RKO (cell line): Measurements from ENCODE around the gene SPRR2E.
"Not testable (repeated sequence)": the region's sequence is repeated elsewhere in the genome, so short reads cannot be mapped to it uniquely, and the experiment has no call there.

Experiments
- DNase-seq: peaks from one replicate; pipeline ENCODE4 v3.0.0-alpha.2; 2016; ENCODE audit warnings: low spot score

Gene SPRR2E

DNA sequence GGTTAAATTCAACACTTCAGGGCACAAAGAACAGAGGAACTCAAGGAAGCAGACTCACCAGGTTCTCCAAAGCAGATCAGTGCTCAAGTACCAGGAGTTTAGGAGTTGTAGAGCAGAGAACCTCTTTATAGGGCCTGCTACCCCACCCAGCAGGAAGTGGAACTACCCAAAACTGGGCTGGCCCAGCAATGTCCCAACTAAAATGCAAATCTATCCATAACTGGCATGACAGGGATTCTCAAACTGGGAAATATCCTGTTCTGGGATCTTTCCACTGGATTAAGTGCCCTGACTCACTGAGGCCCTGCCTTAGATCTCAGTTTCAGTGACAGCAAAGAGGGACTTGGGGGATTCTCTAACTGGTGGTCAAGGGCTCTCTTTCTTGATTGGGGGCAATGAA lies at the start of gene SPRR2E:
TSS of gene SPRR2E (minus strand) at position 101 of the 400 bp plus-strand sequence. CDS start 775 bp downstream, outside the sequence.
- no peak for DNase-seq

DNA sequence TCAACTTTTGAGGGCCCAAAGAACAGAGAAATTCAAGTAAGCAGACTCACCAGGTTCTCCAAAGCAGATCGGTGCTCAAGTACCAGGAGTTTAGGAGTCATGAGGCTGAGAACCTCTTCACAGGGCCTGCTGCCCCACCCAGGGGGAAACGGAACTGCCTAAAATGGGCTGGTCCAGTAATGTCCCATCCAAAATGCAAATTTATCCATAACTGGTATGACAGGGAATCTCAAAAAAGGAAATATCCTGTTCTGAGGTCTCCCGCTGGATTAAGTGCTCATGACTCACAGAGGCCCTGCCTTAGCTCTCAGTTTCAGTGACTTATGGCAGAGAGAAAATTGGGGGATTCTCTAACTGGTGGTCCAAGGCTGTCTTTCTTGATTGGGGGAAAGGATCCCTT lies 47.1 kb upstream of the SPRR2E start:
- peak; percentile 2 for DNase-seq

DNA sequence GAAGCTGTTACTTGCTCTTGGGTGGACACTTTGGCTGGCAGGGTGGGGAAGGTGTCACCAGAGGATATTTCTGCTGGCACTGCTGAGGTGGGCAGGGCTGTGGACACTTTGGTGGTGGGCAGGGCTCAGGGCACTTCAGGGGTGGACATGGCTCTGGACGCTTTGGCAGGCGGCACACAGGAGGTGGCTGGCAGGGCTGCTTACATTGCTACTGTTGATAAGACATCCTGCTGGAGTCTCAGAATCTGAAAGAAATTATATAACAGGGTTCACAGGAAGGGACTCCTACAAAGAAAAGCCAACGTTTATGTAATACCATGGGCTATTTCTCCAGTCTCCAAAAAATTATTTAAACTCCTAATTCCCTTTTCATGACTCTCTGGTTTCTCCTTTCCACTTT lies 46.2 kb upstream of the SPRR2E start:
- no peak for DNase-seq

DNA sequence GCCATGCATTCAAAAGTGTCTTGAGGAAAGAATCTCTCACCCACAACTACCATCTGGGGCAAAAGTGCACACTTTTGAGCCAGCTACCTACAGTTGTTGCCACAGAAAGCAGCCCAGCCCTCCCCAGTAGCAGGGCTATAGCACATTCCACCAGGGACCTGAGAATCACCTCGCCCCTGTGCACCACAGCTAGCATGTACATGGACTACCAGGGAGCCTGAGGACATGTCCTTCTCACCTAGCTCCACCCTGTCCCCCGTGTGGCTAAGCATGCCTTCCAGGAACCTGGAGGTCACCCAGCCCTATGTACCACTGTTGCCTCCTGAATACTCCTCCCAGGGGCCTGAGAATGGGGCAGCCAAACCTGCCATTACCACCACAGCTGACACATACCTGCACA lies 39.4 kb upstream of the SPRR2E start:
- DNase-seq = no peak

DNA sequence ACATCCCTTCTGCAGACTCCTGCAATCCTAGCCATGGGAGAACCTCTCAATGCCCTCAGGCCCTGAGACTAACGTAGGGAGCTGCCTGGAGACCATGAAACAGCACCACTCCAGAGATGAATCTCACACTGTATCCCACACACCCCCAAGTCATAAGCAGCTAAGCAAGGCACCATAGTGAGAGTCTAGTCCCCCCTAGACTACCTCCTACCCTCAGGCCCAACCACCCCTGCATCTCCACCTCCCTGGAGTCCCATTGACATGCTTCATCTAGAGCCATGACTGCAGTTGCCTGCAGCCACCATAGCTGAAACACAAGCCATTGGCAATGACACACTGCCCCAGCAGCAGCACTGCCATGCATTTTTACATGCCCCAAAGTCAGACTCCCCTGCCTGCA lies 38.9 kb upstream of the SPRR2E start:
- no peak for DNase-seq

DNA sequence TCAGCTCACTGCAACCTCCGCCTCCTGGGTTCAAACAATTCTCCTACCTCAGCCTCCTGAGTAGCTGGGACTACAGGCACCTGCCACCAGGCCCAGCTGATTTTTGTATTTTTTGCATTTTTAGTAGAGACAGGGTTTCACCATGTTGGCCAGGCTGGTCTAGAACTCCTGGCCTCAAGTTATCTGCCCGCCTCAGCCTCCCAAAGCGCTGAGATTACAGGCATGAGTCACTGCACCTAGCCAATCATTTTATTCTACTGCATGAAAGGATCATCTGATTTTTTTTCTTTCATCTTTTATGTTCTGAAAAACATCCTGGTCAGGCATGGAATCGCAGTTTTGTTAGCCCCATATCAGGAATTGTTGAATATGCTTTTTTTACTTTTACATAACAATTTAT lies 34.4 kb upstream of the SPRR2E start:
- not testable (repeated sequence) for DNase-seq

DNA sequence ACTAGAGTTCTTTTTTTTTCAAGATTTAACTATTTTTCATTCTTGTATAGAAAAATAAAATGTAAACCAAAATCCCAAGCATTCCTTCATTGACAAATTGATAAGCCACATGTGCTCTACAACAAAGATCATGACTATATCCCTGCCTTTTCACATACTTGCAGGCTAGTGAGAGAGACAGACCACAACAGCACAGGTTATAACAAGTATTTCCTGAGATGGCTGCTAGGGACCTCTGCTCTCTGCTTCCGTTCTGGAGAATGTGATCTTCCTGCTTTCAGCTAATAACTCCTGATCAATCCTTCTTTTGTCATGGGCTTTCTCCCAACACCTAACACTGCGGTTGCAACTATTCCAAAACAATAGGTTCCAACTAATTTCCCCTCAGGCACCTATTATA lies 33.0 kb upstream of the SPRR2E start:
- no peak for DNase-seq

DNA sequence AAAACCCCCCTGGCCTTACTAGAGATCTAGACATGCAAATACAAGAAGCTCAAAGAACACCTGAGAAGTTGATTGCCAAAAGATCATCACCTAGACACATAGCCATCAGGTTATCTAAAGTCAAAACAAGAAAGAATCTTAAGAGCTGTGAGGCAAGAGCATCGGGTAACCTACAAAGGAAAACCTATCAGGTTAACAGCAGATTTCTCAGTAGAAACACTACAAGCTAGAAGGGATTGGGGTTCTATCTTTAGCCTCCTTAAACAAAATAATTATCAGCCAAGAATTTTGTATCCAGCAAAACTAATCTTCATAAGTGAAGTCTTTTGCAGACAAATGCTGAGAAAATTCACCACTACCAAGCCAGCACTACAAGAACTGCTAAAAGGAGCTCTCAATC lies 31.2 kb upstream of the SPRR2E start:
- DNase-seq = no peak

DNA sequence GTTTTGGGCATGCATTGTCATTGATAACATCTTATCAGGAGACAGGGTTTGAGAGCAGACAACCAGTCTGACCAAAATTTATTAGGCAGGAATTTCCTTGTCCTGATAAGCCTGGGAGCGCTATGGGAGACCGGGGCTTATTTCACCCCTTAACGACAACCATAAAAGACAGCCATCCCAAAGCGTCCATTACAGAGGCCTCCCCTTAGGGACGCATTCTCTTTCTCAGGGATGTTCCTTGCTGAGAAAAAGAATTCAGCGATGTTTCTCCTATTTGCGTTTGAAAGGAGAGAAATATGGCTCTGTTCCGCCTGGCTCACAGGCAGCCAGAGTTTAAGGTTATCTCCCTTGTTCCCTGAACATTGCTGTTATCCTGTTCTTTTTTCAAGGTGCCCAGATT lies 29.5 kb upstream of the SPRR2E start:
- not testable (repeated sequence) for DNase-seq

DNA sequence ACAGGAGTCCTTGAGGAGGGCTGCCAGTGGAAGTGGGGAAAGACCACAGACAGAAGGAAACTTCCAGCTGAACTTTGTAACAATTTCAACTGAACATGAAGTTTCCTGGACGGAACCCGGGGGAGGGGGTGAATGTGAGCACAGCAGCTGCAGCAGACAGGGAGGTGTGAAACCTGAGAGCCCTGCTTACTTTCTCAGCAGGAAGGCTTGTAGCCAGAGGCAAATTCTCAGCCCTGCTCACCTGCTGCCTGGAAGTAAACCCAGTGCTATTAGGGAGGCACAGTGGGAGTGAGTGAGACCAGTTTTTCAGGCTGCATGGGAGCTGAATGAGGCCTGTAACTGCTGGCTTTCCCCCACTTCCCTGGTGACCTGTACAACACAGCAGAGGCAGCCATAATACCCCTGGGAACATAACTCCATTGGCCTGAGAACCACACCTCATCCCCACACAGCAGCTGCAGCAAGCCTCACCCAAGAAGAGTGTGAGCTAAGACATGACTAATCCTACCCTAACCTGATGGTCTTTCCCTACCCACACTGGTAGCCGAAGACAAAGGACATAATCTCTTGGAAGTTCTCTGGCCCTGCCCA lies 28.6 kb upstream of the SPRR2E start:
- no peak for DNase-seq

DNA sequence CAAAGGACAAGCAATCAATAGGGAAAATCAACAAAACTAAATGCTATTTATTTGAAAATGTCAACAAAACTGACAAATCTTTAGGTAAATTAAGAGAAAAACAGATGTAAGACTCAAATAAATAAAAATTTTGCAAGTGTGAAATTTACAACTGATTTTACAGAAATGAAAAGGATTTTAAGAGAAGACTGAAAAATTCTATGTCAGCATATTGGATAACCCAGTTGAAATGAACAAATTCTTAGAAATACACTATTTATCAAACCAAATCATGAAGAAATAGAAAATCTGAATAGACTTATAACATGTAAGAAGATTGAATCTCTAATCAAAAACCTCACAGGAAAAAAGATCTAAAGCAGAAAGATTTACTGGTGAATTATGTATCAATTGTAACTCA lies 26.6 kb upstream of the SPRR2E start:
- DNase-seq = no peak

DNA sequence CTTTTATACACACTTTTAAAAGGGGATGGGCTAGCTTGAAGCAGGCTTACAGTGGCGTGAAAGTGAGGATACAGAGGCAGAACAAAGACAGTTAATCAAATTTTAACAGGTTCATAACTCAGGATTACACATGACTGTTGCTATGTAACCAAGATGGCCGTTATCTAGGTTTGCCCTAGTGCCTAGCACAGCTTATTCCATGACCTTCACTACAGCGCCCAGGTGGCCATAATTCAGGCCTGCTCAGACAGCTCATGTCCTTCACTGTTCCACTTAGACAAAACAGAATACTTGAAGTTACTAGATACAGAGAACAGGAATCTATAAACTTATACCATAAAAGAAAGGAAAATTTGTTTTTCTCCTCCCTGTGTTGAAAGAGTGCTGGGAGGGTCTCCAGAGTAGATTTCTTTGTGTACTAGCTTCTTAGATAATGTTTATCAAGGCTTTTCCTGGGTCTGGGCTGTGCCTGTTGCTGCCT lies 25.2 kb upstream of the SPRR2E start:
- DNase-seq = no peak

DNA sequence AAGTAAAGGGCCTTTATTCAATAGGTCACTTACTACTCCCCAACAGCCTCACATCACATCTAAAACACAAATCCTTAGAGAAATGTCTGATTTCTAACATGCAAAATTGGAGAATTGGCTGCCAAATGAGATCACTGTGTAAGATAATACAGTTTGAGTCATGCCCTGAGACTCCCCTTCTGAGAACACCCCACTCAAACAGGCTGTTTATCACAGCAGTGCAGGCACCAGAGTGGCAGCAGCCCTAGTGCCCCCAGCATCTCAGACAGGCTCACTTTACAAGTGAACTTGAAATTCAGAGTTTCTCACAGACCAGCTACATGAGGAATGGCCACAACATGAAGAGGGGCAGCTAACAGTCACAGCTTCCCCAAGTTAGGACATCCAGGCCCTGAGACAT lies 20.9 kb upstream of the SPRR2E start:
- not testable (repeated sequence) for DNase-seq

DNA sequence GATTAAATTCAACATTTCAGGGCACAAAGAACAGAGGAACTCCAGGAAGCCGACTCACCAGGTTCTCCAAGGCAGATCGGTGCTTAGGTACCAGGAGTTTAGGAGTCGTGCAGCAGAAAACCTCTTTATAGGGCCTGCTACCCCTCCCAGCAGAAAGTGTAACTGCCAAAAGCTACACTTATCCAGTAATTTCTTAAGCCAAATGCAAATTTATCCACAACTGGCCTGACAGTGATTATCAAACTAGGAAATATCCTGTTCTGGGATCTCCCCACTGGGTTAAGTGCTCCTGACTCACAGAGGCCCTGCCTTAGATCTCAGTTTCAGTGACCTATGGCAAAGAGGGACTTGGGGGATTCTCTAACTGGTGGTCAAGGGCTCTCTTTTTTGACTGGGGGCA lies 19.1 kb upstream of the SPRR2E start, which contains the start of gene SPRR2F:
TSS of gene SPRR2F (minus strand) at position 101 of the 400 bp plus-strand sequence. CDS start 783 bp downstream, outside the sequence.
- DNase-seq = no peak

DNA sequence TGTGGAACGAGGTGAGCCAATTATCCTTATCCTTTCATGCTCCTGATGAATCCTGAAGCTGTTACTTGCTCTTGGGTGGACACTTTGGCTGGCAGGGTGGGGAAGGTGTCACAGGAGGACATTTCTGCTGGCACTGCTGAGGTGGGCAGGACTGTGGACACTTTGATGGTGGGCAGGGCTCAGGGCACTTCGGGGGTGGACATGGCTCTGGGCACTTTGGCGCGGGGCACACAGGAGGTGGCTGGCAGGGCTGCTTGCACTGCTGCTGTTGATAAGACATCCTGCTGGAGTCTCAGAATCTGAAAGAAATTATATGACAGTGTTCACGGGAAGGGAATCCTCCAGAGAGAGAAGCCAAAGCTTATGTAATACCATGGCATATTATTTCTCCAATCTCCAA lies 18.1 kb upstream of the SPRR2E start:
- DNase-seq = not testable (repeated sequence)

DNA sequence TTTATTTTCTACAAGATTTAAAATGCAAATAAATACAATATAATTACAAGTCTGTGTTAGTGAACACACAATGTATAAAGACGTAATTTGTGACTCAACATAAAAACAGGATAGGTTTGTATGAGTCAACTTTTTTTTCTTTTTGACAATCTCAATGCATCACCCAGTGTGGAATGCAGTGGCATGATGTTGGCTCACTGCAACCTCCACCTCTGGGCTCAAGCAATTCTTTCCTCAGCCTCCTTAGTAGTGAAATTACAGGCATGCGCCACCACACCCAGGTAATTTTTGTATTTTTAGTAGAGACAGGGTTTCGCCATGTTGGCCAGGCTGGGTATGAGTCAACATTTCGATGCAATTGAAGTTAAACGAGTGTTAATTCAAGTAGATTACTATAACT lies 5.9 kb upstream of the SPRR2E start:
- DNase-seq = peak; percentile 83

DNA sequence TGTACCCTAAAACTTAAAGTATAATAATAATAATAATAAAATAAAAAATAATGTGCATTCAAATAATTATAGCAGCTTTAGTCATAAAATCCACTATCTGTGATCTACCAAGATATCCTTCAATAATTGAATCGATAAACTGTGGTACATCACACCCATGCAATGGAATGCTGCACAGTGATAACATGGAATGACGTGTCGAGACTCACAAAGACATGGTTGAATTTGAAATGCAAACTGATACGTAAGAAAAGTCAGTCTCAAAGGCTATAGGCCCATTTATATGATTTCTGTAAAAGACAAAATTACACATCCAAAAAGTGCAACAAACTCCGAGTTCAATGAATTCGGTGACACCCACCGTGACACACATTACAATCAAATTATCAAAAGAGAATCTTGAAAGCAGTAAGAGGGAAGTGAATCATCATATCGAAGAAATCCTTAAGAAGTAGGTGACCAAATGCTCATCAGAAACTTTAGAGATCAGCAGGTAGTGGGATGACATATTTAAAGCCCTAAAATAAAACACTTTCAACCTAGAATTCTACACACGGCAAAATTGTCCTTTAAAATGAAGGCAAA lies 5.2 kb upstream of the SPRR2E start:
- no peak for DNase-seq

DNA sequence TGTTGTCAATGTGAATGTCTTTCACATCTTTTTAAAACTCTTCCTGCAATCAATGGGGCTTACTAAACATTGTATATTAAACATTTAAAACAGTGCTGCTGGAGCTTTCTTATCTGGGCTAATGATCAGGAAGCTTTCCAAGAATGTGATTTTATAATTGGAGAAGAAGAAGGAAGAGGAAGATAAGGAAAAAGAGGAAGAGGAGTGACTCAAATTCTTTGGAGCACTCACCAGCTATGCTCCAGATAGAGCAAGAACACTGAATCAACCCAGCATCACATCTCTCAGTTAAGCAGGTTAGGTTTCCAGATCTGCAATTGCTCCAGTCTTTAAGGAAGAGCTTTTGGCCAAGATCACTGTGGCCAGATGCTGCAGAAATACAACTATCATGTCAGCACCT lies 1.4 kb upstream of the SPRR2E start:
- DNase-seq = no peak

DNA sequence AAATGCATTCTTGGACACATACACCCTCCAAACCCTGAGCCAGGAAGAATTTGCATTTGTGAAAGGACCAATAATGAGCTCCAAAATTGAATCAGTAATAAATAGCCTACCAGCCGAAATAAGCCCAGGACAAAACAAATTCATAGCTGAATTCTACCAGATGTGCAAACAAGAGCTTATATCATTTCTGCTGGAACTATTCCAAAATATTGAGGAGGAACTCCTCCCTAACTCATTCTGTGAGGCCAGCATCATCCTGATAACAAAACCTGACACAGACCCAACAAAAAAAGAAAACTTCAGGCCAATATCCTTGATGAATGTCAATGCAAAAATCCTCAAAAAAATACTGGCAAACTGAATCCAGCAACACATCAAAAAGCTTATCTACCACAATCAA lies 6.7 kb downstream of the SPRR2E start:
- DNase-seq = no peak

DNA sequence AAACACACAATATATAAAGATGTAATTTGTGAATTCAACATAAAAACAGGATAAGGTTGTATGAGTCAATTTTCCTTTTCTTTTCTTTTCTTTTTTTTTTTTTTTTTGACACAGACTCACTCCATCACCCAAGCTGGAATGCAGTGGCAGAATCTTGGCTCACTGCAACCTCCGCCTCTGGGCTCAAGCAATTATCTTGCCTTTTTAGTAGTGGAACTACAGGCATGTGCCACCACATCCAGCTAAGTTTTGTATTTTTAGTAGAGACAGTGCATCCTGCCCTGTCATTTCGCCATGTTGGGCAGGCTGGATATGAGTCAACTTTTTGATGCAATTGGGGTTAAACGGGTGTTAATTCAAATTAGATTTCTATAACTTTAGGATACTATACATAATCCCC lies 12.6 kb downstream of the SPRR2E start:
- no peak for DNase-seq

DNA sequence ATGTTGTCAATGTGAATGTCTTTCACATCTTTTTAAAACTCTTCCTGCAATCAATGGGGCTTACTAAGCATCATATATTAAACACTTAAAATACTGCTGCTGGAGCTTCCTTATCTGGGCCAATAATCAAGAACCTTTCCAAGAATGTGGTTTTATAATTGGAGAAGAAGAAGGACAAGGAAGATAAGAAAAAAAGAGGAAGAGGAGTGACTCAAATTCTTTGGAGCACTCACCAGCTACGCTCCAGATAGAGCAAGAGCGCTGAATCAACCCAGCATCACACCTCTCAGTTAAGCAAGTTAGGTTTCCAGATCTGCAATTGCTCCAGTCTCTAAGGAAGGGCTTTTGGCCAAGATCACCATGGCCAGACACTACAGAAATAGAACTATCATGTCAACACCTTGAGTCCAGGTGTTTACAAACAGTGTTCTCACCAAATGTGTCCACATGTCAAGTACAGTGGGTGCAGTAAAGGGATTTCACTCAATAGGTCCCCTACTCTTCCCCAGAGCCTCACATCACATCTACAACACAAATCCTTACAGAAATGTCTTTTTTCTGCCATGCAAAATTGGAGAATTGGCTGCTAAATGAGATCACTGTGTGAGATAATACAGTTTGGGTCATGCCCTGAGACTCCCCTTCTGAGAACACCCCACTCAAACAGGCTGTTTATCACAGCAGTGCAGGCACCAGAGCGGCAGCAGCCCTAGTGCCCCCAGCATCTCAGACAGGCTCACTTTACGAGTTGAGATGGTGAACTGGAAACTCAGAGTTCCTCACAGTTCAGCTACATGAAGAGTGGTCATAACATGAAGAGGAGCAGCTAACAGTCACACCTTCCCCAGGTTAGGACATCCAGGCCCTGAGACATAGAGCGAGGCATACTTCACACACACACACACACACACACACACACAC lies 21.3 kb downstream of the SPRR2E start:
- DNase-seq = no peak

DNA sequence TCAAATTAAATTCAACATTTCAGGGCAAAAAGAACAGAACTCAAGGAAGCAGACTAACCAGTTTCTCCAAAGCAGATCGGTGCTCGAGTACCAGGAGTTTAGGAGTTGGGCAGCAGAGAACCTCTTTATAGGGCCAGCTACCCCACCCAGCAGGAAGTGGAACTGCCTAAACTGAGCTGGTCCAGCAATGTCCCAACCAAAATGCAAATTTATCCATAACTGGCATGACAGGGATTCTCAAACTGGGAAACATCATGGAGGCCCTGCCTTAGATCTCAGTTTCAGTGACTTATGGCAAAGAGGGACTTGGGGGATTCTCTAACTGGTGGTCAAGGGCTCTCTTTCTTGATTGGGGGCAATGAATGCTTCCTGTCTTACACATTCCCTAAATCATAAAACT lies 22.8 kb downstream of the SPRR2E start, which contains the start of gene SPRR2B:
TSS of gene SPRR2B (minus strand) at position 101 of the 400 bp plus-strand sequence. CDS start 772 bp downstream, outside the sequence.
- no peak for DNase-seq

DNA sequence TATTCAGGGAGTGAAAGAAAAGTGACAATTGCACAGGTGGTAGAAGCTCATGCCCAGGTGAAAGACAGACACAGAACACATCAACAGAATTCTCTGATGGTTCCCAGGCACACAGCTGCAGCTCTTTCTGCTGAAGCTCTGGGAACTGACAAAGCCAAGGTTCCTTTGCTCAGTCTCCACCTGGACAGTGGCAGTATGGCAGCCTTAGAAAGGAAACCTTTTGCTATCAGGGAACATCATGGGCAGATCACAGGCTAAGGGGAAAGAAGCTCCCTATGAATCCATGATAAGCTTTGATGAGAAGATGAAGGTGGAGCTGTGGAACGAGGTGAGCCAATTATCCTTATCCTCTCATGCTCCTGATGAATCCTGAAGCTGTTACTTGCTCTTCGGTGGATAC lies 24.1 kb downstream of the SPRR2E start:
- DNase-seq = no peak
